LHCN-M2 (cell line): ENCODE measurements around the gene TTLL5. TPM values are rescaled to one million over a fixed set of nuclear protein-coding genes. Genes with fewer than 3 reads are reported as not detected.

Experiments
- DNase-seq: peaks from one replicate; pipeline ENCODE4 v3.0.0-alpha.2; 2012; ENCODE audit warnings: low read depth
- total RNA-seq: library from RNA; depleted of rRNA; stranded (reverse); fragments of >200 nt; gene quantifications from 2 replicates; pipeline ENCODE4 v1.2.3, GENCODE V29; 2014

Gene TTLL5
- total RNA-seq, 1 experiment from 2014 or later, result 22.0 TPM

DNA sequence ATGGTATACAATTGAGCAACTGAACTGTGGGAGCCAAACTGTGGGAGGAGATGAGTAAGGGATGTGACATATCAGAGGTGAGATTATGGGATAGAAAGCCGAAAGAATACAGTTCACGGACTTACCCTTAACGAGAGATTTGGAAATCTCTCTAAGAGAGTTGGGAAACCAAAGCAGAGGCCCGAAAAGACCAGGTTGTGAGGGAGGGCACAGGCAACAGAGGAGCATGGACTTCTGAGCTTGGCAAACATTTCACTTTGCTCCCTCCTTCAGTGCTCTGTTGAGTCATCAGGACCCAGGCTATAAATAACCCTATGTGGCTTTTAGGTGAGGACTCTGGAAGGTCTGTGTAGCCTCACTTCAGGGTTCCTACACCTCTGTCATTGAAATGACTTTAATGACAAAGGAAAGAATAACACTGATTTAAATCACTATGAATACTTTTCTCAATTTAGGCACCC, 200.1 kb downstream of the TTLL5 start:
- peak; percentile 58 for DNase-seq

DNA sequence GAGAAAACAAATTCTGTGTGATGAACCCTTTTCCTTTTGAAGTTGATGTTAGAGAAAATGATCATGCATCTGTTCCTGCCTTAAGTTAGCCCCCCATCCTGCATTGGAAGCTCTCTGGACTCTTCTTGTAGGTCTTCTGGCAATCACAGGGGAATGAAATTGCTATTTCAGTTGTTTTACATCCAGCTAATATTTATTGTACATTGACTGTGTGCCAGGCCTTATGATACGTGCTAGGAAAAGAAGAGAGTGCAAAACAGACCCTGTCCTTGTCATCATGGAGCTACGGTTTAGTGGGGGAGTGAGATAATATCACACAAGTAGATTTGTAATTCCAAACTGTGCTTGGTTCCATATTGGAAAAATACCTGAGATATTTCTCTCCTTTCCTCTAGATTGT, 202.2 kb downstream of the TTLL5 start:
- no peak for DNase-seq

DNA sequence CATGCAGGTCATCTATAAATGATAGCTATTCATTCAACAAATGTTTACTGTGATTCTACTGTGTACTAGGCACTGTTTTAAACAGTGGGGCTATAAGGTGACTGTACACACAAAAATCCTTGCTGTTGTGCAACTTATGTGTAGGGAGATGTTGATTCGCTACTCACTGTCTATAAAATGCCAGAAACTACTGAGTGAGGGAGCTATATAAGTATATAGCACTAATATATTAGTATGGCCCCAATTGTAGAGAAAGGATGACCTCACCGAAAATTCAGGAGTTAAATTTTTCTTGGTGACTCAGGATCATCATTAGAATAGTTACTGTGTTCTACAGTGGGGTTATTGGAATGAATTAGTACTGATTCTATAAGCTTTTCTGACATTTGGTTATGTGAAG, 203.3 kb downstream of the TTLL5 start:
- DNase-seq, result peak; percentile 26

DNA sequence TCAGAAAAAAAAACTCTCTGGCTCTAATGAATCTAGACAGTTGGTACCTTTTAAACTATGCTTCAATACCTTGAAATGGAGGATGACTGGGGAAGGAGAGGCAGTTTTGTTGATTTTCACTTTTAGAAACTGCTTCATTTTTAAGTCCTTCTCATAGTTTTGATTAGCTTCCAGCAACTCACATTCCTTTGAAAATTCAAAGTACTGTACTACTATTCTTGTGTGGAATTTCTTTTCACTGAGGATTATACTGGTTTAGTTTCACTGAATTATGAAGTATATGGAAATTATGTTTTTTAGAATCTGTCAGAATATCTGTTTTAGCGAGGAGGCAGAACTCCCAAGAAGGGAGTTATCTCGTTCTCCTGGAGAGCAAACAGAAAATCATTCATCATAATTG, 204.5 kb downstream of the TTLL5 start:
- DNase-seq, result no peak

DNA sequence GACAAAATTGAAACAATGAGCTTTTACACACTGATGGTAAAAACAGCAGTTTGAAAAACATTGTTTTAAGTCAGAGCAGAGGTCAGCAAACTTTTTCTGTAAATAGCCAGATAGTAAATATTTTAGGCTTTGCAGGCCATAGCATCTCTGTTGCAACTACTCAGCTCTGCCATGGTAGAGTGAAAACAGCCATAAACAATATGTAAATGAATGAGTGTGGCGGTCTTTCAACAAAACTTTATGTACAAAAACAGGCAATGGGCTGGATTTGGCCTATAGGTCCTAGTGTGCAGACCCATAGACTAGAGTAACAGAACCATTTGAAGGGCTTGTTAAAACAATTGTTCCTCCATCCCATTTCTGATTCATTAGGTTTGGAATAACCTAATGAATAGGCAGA, 205.9 kb downstream of the TTLL5 start:
- no peak for DNase-seq

DNA sequence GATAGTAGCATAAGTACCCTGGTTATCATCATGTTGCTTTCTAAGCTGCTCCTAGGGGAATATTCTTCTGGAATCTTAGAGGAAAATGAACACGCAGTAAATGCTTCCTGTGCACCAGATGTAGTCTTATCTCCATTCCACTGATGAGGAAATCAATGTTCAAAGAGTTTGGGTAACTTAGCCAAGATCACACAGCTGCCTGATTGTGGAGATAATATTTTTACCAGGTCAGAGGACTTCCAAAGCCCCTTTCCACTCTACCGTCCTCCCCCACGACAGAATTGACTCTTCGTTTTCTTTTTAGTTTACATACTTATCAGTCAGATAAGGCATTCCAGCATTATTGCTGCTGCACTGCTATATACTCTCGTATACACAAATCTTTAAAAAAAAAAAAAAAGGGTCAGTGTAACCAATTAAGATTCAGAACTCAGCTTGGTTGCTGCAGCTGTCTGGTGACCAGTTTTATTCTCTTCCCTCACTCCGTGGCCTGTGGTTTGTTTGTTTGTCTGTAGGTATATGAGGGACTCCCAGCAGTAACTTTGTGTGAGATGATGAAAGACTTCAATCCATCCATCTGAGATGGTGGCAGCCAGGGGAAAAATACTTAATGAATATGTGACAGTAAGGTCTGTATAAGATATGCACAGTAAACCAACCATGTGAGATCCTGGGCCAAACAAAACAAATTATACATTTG, 210.3 kb downstream of the TTLL5 start:
- DNase-seq, result peak; percentile 82

DNA sequence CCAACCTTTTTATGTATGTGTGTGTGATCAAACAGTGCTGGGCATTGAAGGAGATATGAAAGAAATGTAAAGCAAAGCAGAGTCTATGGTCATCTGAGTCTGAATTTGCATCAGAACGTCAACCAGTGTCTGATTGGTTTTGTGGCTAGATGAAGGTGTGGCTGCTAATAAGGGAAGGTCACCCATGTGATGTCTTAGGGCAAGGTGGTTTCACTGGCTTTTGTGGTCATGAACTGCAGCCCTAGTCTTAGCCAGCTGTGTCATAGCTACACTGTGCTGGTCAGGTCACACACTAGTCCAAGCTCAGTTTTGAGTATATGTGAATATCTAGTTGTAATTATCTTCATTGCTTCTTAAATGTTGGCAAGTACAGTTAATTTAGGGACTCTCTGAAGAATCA, 214.9 kb downstream of the TTLL5 start:
- peak; percentile 14 for DNase-seq

DNA sequence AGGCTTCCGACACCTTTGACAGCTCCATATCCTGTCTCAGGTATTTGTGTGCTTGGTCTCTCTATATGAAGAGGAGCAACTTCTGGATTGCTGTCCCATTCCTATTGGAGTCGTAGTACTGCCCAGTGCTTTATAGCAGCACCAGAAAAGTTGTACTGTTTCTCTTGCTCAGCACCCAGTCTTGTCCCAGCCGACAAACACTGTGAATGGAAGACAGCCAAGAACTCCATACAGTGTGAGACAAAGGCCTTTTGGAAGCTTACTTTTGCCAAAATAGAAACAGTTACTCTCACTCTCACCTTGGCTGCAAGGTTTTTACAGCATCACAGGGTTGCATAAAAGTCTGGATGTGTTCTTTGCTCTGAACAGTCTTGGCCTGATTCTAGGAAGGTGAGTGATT, 215.5 kb downstream of the TTLL5 start:
- DNase-seq, result no peak

DNA sequence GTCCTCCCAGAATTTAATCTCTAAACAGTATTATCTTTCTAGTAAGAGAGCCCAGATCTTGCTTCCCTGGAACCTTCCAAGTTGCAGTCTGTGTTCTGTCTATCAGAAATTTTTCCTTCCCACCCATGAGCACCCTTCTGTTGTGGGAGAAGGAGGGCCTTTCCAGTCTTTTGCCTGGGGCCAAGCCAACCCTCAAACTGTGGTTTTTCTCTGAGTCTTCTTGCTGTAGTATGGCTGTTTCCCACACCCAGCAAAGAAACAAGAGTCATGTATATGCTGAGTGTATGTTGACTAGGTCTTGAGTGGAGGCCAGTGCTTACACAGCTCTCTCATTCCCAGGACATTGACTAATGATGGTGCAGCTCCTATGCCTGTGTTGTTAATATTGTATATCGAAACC, 216.2 kb downstream of the TTLL5 start:
- peak; percentile 64 for DNase-seq

DNA sequence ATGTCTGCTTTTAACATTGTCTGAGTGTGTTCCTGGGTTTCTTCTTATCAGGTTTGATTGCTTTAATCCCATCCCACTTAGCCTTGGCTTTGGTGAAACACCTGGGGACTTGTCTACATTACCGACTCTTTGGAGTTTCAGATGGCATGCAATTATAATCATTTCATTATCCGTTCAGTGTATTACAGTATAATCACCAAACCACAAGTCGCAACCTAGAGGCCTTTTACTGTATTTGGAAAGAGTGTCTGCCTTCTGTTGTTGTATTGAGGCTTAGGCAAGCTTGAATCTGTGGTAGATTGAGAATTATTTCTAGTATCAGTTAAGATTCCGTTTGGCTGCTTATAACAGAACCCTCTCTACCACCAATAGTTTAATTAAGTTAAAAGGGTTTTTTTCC, 216.8 kb downstream of the TTLL5 start:
- DNase-seq, result no peak

DNA sequence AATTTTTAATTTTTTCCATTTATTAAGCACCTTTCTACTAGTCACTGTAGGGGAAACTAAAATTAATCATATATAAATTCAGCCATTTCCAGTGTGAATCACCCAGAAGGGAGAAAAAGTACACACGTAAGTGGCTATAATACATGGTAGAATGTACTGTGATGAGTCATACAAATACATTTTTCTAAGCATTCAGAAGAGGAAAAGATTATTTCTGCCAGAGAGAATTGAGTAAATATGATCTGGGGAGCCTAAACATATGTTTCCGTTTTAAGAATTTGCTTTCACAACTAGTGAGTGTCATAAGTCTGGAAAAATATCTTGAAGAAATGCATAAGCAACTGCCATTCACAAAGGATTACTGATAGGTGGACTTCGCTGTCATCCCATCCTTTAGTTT, 218.0 kb downstream of the TTLL5 start:
- peak; percentile 72 for DNase-seq

DNA sequence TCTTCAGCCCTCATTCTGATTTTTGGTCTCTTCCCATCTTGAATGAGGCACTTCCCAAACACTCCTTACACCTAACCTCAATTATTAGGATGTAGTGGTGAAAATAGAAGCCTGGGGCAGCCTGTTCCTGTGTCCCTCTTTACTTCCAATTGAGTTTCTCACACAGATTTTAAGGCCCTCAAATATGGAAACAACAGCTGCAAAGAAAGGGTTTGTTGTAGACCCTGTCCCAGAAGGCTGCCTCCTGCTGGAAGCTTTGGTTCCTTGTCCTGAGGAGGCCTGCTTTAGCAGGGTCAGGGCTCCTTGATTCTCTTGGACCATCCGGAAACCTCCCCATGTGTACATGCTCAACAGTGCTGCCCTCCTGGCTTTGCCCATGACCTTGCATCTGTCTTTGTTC, 219.5 kb downstream of the TTLL5 start:
- peak; percentile 28 for DNase-seq

DNA sequence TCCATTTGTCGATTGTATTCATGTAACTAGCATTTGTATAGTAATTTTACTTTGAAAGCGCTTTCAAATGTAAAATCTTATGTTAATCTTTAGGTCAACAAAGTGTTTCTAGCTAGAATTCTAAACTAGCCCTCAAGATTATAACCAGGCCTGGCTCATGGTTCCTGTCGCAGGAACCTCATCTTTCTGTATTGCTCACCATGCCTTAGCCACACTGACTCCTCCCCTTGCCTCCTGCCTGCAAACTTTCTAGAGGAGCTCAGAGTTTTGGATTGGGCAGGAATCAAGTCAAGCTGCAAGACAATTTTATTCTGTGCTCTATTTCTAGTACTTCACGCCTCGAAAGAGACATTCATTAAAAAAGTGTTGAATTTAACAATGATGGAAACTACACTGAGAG, 220.9 kb downstream of the TTLL5 start:
- DNase-seq, result peak; percentile 34

DNA sequence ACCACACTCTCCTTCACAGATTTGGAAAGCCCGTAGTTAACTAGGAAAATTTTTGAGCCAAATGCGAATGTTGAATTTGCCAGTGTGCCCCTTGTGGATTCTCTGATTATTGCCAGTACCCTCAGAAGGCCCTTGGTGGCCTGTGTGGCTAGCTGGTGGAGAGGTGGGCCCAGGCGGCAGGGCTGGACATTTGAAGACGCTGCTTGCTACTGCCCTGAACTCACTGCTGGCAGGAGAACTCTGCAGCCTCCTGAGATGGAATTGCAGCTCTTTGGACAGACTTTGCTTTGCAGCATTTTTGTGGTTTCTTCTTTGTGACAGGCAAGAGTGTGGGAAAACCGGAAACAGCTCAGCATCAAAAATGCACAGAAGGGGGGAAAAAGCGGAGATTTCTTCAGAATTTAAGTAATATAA, 223.2 kb downstream of the TTLL5 start:
- DNase-seq, result peak; percentile 87

DNA sequence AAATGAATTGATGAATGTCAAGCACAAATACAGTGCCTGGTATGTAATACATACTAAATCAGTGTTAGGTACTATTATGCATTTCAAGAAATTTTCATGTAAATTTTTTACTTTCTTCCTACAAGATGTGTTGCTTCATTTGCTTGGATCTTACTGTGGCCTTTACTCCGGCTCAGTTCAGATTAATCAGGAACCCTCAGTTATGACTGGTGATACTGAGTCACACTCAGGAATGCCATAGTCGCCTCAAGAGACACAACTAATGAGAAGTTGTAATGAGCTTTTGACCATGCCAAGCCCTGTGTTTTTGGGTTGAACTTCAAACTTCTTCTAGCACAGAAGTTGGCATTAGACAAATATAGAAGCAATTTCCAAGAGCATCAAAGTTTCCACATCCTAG, 224.8 kb downstream of the TTLL5 start:
- peak; percentile 81 for DNase-seq

DNA sequence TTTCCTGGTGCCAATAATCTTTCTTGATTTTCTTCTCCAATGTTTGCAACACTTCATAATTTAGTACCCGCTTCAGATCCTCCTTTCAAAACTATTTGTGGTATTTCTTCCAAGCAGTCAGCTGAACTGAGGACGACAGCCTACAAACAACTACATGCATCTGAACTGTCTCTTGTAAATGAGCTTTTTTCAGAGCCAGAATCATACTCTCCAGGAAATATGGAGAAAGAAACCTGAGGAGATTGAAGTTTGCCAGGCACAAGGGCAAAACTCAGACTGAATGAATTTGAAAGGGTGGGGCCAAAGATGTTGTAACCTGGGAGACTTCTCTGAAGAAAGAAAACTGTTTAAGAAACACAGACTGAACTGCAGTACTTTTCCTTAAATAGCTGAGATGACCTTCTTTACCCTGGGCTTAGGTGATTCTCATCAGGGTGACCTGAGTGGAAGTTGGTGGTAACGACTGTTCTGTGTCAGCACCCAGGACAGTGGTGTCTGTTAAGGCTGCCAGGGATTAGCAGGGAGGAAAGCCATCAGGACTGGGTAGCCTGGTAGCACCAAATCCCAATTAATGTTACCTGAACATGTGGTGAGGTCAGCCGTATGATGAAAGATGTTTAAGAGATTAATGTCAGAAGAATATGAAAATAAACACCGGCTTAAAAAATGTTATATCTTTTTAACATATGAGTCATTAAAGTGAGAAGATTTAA, 225.7 kb downstream of the TTLL5 start:
- DNase-seq, result peak; percentile 12

DNA sequence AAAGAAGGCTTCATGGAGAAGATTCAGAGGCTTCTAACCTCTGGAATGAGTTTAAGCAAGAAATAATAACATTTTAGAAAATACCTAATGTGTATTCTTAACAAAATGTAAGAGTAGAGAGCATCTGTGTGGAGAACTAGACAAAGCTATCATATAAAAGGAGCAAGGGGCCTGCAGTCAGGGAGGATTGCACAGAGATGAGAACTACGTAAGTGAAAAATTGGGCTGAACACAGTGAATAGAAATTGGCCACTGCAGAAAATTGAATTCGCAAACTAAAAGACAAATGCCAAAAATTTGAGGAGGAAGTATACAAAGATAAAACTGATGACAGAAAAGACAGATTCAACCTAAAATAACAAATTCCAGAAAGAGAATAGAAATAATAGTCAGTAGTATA, 227.9 kb downstream of the TTLL5 start:
- DNase-seq, result no peak

DNA sequence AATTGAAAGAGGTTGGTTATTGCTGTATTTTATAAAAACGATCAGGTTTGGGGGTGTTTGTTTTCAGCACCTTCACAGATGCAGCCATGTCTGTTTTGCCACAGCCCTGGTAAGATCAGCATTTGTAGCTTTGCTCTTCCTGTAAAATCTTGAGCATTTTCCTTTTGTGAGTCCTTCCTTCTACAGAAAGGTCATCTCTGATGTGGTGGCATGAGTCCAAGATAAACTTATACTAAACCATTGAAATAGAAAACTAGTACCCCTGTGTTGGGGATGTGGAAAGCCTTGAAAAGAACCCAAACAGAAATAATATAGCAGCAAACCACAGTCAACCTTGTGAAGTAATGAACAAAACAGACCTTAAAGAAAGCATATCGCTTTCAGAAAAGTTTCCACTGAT, 235.3 kb downstream of the TTLL5 start:
- DNase-seq, result peak; percentile 25

DNA sequence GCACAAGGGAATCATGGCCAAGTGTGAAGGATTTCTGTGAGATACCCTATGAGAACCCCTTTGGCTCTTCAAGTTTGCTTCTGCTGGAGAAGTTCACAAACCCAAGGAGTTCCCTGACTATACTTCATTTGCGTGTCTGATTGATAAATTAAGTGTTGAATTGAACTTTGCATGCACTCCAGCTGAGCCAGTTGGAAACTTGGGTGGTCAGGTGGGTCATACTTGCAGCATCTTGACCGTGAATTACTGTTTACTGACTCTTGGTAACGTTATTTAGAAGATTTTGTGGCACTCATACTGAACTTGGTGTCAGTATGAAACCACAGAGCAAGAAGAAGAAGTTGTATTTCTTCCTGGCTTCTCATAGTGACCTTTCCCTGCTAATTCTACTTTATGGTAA, 243.3 kb downstream of the TTLL5 start:
- DNase-seq, result no peak

DNA sequence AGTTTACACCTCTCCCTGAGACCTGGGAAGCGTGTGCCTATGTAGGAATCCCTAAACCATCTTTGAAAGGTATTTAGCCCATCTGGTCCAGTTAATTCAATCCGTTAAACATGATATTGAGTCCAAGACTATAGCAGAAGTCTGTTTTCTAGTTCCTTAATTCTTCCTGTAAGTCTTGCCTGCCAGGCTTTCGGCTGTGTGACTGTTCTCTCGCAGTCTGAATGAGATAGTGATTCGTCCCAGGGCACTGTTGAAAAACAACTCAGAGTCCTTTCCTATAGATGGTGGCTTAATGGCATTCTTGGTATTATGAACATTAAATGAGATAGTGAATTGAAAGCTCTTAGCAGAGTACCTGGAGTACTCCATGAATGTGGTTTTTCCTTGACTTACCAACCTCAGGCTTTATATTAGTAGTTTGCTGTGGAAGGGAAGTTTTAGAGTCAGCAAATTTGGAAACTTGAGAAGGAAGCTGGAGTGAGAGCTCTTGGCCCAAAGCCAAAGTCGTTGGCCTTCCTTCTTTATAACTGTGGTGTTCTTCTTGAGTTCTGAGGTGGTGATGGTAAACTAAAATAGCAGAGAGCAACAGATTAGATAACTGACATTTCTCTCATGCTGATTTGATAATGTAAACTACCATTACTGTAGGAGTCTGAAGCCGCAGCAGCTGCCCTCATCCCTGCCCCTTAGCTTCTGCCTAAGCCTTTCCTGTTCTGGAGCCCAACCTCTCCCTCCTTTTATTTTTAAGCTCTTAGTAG, 244.3 kb downstream of the TTLL5 start:
- peak; percentile 25 for DNase-seq

DNA sequence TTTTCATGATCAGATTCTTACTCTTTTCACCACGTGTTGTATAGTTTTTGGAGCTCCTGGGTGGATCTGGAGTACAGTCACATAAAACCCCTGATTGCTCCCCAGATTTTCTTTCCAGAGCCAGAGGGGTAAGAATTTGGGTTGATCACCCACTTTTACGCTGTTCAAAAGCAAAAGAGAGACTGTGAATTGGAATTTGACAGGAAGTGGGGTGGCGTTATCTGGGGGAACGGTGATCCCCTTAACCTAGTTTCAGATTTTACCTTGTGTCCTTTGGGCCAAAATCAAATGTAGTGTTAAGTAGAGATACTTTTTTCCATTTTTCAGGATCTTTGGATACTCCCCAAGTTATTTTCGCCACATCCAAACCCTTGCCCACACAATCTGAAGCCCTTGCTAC, 245.2 kb downstream of the TTLL5 start:
- DNase-seq, result no peak

DNA sequence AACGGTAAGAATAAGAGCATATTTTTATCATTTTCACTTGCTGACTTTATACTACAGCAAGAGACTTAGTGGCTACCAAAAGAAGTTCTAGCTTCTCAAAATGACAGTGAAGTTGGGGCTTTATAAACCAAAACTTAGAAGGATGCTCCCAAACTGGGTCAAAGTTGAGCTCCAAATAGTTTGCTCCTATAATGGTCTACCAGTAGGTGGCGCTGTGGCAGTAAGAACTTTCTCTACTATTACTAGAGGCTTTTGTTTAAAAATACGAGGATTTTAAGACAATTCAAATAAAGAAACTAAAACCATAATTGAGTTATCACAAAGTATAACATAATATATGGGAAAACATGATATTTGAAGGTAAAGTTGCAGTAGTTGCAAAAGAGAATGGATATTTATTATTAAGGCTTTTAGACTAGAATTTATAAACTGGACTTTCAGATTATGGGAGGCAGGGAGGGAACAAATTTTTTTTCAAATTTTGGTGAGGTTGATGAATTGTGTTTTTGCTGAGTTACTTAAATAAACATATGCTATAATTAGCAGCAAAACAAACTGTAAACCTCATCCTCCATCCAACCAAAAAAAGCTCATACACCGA, 245.7 kb downstream of the TTLL5 start:
- peak; percentile 56 for DNase-seq
